ENCODE measurements around the gene PTPRCAP. TPM values are rescaled to one million over a fixed set of nuclear protein-coding genes. Genes with fewer than 3 reads are reported as not detected.
"Not testable (repeated sequence)": the region's sequence is repeated elsewhere in the genome, so short reads cannot be mapped to it uniquely, and the experiment has no call there.

PTPRCAP gene
- polyA plus RNA-seq, 4 donors, result 0.96 to 2.7 (median 1.4) TPM

GRCh38 chr11:67465530-67465929 lies 28.0 kb upstream of the PTPRCAP start:
- DNase-seq (ENCODE audit: low read depth in 4 of 4, low spot score in 3 of 4), result not testable (repeated sequence)

- no peak for DNase-seq (ENCODE audit: low read depth in 4 of 4, low spot score in 3 of 4)
Observed at GRCh38 chr11:67465189-67465510, 27.7 kb upstream of the PTPRCAP start.

GRCh38 chr11:67464411-67465188 lies 27.1 kb upstream of the PTPRCAP start:
- peak; percentile 63 to 74 (median 70) for DNase-seq (ENCODE audit: low read depth in 4 of 4, low spot score in 3 of 4)

- no peak for DNase-seq (ENCODE audit: low read depth in 4 of 4, low spot score in 3 of 4)
Observed at GRCh38 chr11:67463680-67464410, 26.4 kb upstream of the PTPRCAP start.

GRCh38 chr11:67463186-67463585 lies 25.7 kb upstream of the PTPRCAP start:
- no peak for DNase-seq (ENCODE audit: low read depth in 4 of 4, low spot score in 3 of 4)

GRCh38 chr11:67458266-67458665 lies 20.8 kb upstream of the PTPRCAP start:
- no peak for DNase-seq (ENCODE audit: low read depth in 4 of 4, low spot score in 3 of 4)

- DNase-seq (ENCODE audit: low read depth in 4 of 4, low spot score in 3 of 4), result no peak
Observed at GRCh38 chr11:67457453-67457852, 20.0 kb upstream of the PTPRCAP start.

GRCh38 chr11:67456068-67456705 lies 18.7 kb upstream of the PTPRCAP start:
- no peak for DNase-seq (ENCODE audit: low read depth in 4 of 4, low spot score in 3 of 4)

- no peak for DNase-seq (ENCODE audit: low read depth in 4 of 4, low spot score in 3 of 4)
Observed at GRCh38 chr11:67455054-67455453, 17.6 kb upstream of the PTPRCAP start, which contains the start of gene CABP4. Gene CABP4 (plus strand): TSS chr11:67455354. CDS start chr11:67455424, 70 bp downstream.

- DNase-seq (ENCODE audit: low read depth in 4 of 4, low spot score in 3 of 4), result no peak
Observed at GRCh38 chr11:67453816-67454732, 16.6 kb upstream of the PTPRCAP start.

- no peak for DNase-seq (ENCODE audit: low read depth in 4 of 4, low spot score in 3 of 4)
Observed at GRCh38 chr11:67452141-67452952, 14.9 kb upstream of the PTPRCAP start, which contains the start of gene GPR152. Gene GPR152 (minus strand): TSS chr11:67452729. CDS start chr11:67452724, 5 bp downstream.

GRCh38 chr11:67451658-67451976 lies 14.1 kb upstream of the PTPRCAP start:
- no peak for DNase-seq (ENCODE audit: low read depth in 4 of 4, low spot score in 3 of 4)

GRCh38 chr11:67450796-67451657 lies 13.5 kb upstream of the PTPRCAP start:
- DNase-seq (ENCODE audit: low read depth in 4 of 4, low spot score in 3 of 4), result no peak

GRCh38 chr11:67449116-67449844 lies 11.8 kb upstream of the PTPRCAP start:
- no peak for DNase-seq (ENCODE audit: low read depth in 4 of 4, low spot score in 3 of 4)

- no peak for DNase-seq (ENCODE audit: low read depth in 4 of 4, low spot score in 3 of 4)
Observed at GRCh38 chr11:67448220-67448609, 10.7 kb upstream of the PTPRCAP start.

- no peak for DNase-seq (ENCODE audit: low read depth in 4 of 4, low spot score in 3 of 4)
Observed at GRCh38 chr11:67445515-67445914, 8.0 kb upstream of the PTPRCAP start.

- DNase-seq (ENCODE audit: low read depth in 4 of 4, low spot score in 3 of 4), result no peak
Observed at GRCh38 chr11:67442504-67443404, 5.3 kb upstream of the PTPRCAP start.
